GM23338 (cell line): ENCODE data around the gene PTCH2. TPM values are rescaled to one million over a fixed set of nuclear protein-coding genes. Genes with fewer than 3 reads are reported as not detected.

Source experiments
- ATAC-seq: fragments of 200-7000 bp; cut with Tn5 transposase; 3 replicates; pipeline ENCODE4 v1.9.1; 2020
- DNase-seq: peaks from one replicate; pipeline ENCODE4 v3.0.0-alpha.2; 2015; ENCODE audit warnings: low spot score
- H2AFZ ChIP-seq: fragments of 200-600 bp; sonication (generic); 2 replicates; pipeline ENCODE4 v1.8.0; 2016; ENCODE audit warnings: antibody characterized with exemption, mild to moderate bottlenecking, moderate library complexity
- H3F3A ChIP-seq: fragments of 200-600 bp; sonication (generic); replicated peaks from 2 replicates; pipeline ENCODE4 v1.8.0; 2017; ENCODE audit warnings: antibody characterized with exemption, mixed run types, low read depth
- H3K27ac ChIP-seq: fragments of 200-600 bp; sonication (generic); 2 replicates; pipeline ENCODE4 v1.6.1; 2016; ENCODE audit warnings: low read depth
- H3K27me3 ChIP-seq: fragments of 200-600 bp; sonication (generic); 2 replicates; pipeline ENCODE4 v1.8.0; 2016; ENCODE audit warnings: mild to moderate bottlenecking, mixed run types, moderate library complexity; ENCODE audit not compliant: insufficient read depth
- H3K36me3 ChIP-seq: fragments of 200-600 bp; sonication (generic); 2 replicates; pipeline ENCODE4 v1.8.0; 2016; ENCODE audit warnings: mild to moderate bottlenecking; ENCODE audit not compliant: insufficient read depth
- H3K4me1 ChIP-seq: fragments of 200-600 bp; sonication (generic); 2 replicates; pipeline ENCODE4 v1.8.0; 2016; ENCODE audit warnings: mild to moderate bottlenecking, moderate library complexity; ENCODE audit not compliant: insufficient read depth
- H3K4me2 ChIP-seq: fragments of 200-600 bp; sonication (generic); 2 replicates; pipeline ENCODE4 v1.7.1; 2017; ENCODE audit warnings: mixed run types
- H3K4me3 ChIP-seq: fragments of 200-600 bp; sonication (generic); 2 replicates; pipeline ENCODE4 v1.6.1; 2016; ENCODE audit warnings: mixed run types
- H3K79me2 ChIP-seq: fragments of 200-600 bp; sonication (generic); replicated peaks from 2 replicates; pipeline ENCODE4 v1.8.0; 2017; ENCODE audit warnings: mild to moderate bottlenecking; ENCODE audit not compliant: insufficient read depth
- H3K9me2 ChIP-seq: fragments of 200-600 bp; sonication (generic); 2 replicates; pipeline ENCODE4 v1.8.0; 2017; ENCODE audit not compliant: insufficient read depth
- H4K20me1 ChIP-seq: fragments of 200-600 bp; sonication (generic); replicated peaks from 2 replicates; pipeline ENCODE4 v1.8.0; 2017; ENCODE audit warnings: mild to moderate bottlenecking; ENCODE audit not compliant: insufficient read depth
- H3K27ac Mint-ChIP-seq: 2 replicates; pipeline ENCODE4 v1.8.0; 2020; ENCODE audit warnings: inconsistent platforms, mild to moderate bottlenecking, moderate library complexity, mixed read lengths
- H3K27me3 Mint-ChIP-seq: 3 replicates; pipeline ENCODE4 v1.8.0; 2022; ENCODE audit warnings: low read depth, mild to moderate bottlenecking, moderate library complexity, mixed read lengths, inconsistent platforms; ENCODE audit not compliant: insufficient read depth, poor library complexity
- H3K36me3 Mint-ChIP-seq: 3 replicates; pipeline ENCODE4 v1.8.0; 2021; ENCODE audit warnings: low read depth, mild to moderate bottlenecking, inconsistent platforms, moderate library complexity, mixed read lengths
- H3K4me1 Mint-ChIP-seq: 3 replicates; pipeline ENCODE4 v1.8.0; 2020; ENCODE audit warnings: mild to moderate bottlenecking, inconsistent platforms, mixed read lengths
- H3K4me3 Mint-ChIP-seq: 3 replicates; pipeline ENCODE4 v1.8.0; 2021; ENCODE audit warnings: moderate library complexity, mild to moderate bottlenecking, inconsistent platforms, mixed read lengths
- H3K9me3 Mint-ChIP-seq: 3 replicates; pipeline ENCODE4 v1.8.0; 2020; ENCODE audit warnings: moderate library complexity, mild to moderate bottlenecking, inconsistent platforms, mixed read lengths
- CREB1 ChIP-seq: fragments of 250-450 bp; sonication (Bioruptor Pico); IDR thresholded peaks from 2 replicates; pipeline ENCODE4 v1.5.0; 2020; ENCODE audit warnings: low read depth, mild to moderate bottlenecking, moderate library complexity
- EZH2 ChIP-seq: fragments of 200-600 bp; sonication (generic); IDR thresholded peaks from one replicate; pipeline ENCODE4 v1.8.0; 2017; ENCODE audit warnings: antibody characterized with exemption, mild to moderate bottlenecking, low read depth; ENCODE audit not compliant: unreplicated experiment
- EZH2phosphoT487 ChIP-seq: fragments of 200-600 bp; sonication (generic); IDR thresholded peaks from one replicate; pipeline ENCODE4 v1.8.1; 2018; ENCODE audit warnings: antibody characterized with exemption; ENCODE audit not compliant: unreplicated experiment
- JUNB ChIP-seq: IDR thresholded peaks from one replicate; pipeline ENCODE4 v1.6.1; 2016; ENCODE audit warnings: antibody characterized with exemption; ENCODE audit not compliant: unreplicated experiment
- NANOG ChIP-seq: IDR thresholded peaks from 2 replicates; pipeline ENCODE4 v1.6.1; 2016; ENCODE audit warnings: antibody characterized with exemption, borderline replicate concordance
- POLR2AphosphoS5 ChIP-seq: IDR thresholded peaks from 2 replicates; pipeline ENCODE4 v1.6.1; 2016; ENCODE audit warnings: antibody characterized with exemption, low read depth
- REST ChIP-seq: IDR thresholded peaks from one replicate; pipeline ENCODE4 v1.6.1; 2018; ENCODE audit warnings: antibody characterized with exemption; ENCODE audit not compliant: unreplicated experiment
- STAT1 ChIP-seq: IDR thresholded peaks from one replicate; pipeline ENCODE4 v1.6.1; 2016; ENCODE audit warnings: antibody characterized with exemption; ENCODE audit not compliant: unreplicated experiment
- ZNF114 ChIP-seq: fragments of 250-450 bp; sonication (Bioruptor Pico); IDR thresholded peaks from 2 replicates; pipeline ENCODE4 v1.5.0; 2020; ENCODE audit warnings: mild to moderate bottlenecking, moderate library complexity
- polyA plus RNA-seq: library from polyadenylated mRNA; unstranded; fragments of >200 nt; fragmentation: Nextera tagmentation; extraction: Ambion mirVana; gene quantifications from 2 replicates; pipeline ENCODE4 v1.2.1, GENCODE V29; 2016
- total RNA-seq: library from RNA; depleted of rRNA; stranded (reverse); fragments of >200 nt; shearing (Covaris generic); gene quantifications from 2 replicates; pipeline ENCODE4 v1.2.3, GENCODE V29; 2014
- TF ChIP-seq, protein P1 (sequence below): fragments of 250-450 bp; sonication (Bioruptor Pico); IDR thresholded peaks from 2 replicates; pipeline ENCODE4 v1.5.0; 2020; ENCODE audit warnings: mild to moderate bottlenecking, moderate library complexity
- TF ChIP-seq, protein P2 (sequence below): IDR thresholded peaks from 2 replicates; pipeline ENCODE4 v1.6.1; 2016; ENCODE audit warnings: antibody characterized with exemption

Gene PTCH2
- total and polyA plus RNA-seq, 2 experiments from 2014 or later: 0.63 to 0.74 TPM

DNA sequence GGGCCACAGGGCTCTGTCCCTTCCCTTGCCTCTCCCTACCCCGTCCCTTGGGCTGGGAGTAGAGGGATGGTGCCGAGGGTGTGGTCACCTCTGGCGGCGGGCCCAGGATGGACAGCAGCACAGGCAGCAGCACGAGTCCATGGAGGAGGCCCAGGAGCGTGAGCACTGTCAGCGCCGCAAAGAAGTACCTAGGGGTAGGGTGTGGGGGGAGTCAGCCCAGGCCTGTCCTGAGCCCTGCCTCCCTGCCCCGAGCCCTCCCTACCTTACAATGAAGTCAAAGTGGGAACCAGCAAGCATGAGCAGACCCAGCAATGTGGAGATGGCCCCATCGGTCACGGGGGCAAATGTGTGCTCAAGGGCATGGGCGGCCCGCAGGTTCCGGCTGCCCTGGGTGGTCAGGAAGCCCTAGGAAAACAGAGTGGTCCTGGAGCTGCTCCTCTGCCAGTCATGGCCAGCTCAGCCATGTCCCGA, 20.0 kb downstream of the PTCH2 start:
- Histone ChIP-seq H3K27me3 (no peaks in the 10 kb centered on the region), H3K4me1 (peaks cover 9% of the 10 kb centered on the region), H3K9me2 (no peaks in the 10 kb centered on the region), H2AFZ (no peak overlapping the region), H3K36me3 (no peaks in the 10 kb centered on the region), H3K79me2 (no peaks in the 10 kb centered on the region), H3K27ac (no peak overlapping the region), H3F3A (0 out of 2 replicates have a peak, but pooled peaks cover 3% of the 10 kb centered on the region), H3K4me2 (no peak overlapping the region), H4K20me1 (no peaks in the 10 kb centered on the region), H3K4me3 (no peak overlapping the region)
- no peak for DNase-seq
- Mint-ChIP-seq H3K4me1 (peaks cover 15% of the 10 kb centered on the region), H3K36me3 (no peaks in the 10 kb centered on the region; the same call in 2 of the 3 replicates), H3K27ac (no peak overlapping the region), H3K27me3 (peaks cover 18% of the 10 kb centered on the region), H3K4me3 (no peak overlapping the region), H3K9me3 (no peaks in the 10 kb centered on the region)
- TF ChIP-seq NANOG: no peak
- no peak for TF ChIP-seq STAT1
- no peak for TF ChIP-seq EZH2phosphoT487
- no peak for TF ChIP-seq REST
- TF ChIP-seq EZH2: no peak
- no peak for TF ChIP-seq POLR2AphosphoS5
- TF ChIP-seq, protein P1, sequence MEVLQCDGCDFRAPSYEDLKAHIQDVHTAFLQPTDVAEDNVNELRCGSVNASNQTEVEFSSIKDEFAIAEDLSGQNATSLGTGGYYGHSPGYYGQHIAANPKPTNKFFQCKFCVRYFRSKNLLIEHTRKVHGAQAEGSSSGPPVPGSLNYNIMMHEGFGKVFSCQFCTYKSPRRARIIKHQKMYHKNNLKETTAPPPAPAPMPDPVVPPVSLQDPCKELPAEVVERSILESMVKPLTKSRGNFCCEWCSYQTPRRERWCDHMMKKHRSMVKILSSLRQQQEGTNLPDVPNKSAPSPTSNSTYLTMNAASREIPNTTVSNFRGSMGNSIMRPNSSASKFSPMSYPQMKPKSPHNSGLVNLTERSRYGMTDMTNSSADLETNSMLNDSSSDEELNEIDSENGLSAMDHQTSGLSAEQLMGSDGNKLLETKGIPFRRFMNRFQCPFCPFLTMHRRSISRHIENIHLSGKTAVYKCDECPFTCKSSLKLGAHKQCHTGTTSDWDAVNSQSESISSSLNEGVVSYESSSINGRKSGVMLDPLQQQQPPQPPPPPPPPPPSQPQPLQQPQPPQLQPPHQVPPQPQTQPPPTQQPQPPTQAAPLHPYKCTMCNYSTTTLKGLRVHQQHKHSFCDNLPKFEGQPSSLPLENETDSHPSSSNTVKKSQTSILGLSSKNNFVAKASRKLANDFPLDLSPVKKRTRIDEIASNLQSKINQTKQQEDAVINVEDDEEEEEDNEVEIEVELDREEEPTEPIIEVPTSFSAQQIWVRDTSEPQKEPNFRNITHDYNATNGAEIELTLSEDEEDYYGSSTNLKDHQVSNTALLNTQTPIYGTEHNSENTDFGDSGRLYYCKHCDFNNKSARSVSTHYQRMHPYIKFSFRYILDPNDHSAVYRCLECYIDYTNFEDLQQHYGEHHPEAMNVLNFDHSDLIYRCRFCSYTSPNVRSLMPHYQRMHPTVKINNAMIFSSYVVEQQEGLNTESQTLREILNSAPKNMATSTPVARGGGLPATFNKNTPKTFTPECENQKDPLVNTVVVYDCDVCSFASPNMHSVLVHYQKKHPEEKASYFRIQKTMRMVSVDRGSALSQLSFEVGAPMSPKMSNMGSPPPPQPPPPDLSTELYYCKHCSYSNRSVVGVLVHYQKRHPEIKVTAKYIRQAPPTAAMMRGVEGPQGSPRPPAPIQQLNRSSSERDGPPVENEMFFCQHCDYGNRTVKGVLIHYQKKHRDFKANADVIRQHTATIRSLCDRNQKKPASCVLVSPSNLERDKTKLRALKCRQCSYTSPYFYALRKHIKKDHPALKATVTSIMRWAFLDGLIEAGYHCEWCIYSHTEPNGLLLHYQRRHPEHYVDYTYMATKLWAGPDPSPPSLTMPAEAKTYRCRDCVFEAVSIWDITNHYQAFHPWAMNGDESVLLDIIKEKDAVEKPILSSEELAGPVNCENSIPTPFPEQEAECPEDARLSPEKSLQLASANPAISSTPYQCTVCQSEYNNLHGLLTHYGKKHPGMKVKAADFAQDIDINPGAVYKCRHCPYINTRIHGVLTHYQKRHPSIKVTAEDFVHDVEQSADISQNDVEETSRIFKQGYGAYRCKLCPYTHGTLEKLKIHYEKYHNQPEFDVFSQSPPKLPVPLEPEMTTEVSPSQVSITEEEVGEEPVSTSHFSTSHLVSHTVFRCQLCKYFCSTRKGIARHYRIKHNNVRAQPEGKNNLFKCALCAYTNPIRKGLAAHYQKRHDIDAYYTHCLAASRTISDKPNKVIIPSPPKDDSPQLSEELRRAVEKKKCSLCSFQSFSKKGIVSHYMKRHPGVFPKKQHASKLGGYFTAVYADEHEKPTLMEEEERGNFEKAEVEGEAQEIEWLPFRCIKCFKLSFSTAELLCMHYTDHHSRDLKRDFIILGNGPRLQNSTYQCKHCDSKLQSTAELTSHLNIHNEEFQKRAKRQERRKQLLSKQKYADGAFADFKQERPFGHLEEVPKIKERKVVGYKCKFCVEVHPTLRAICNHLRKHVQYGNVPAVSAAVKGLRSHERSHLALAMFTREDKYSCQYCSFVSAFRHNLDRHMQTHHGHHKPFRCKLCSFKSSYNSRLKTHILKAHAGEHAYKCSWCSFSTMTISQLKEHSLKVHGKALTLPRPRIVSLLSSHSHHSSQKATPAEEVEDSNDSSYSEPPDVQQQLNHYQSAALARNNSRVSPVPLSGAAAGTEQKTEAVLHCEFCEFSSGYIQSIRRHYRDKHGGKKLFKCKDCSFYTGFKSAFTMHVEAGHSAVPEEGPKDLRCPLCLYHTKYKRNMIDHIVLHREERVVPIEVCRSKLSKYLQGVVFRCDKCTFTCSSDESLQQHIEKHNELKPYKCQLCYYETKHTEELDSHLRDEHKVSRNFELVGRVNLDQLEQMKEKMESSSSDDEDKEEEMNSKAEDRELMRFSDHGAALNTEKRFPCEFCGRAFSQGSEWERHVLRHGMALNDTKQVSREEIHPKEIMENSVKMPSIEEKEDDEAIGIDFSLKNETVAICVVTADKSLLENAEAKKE (CRISPR knock-in tag): no peak
- no peak for TF ChIP-seq ZNF114 (CRISPR knock-in tag)
- no peak for TF ChIP-seq CREB1 (CRISPR knock-in tag)
- no peak for TF ChIP-seq JUNB
- TF ChIP-seq, protein P2, sequence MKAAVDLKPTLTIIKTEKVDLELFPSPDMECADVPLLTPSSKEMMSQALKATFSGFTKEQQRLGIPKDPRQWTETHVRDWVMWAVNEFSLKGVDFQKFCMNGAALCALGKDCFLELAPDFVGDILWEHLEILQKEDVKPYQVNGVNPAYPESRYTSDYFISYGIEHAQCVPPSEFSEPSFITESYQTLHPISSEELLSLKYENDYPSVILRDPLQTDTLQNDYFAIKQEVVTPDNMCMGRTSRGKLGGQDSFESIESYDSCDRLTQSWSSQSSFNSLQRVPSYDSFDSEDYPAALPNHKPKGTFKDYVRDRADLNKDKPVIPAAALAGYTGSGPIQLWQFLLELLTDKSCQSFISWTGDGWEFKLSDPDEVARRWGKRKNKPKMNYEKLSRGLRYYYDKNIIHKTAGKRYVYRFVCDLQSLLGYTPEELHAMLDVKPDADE: no peak
- ATAC-seq: no peak
